Tibial nerve (tissue), 4 donors: ENCODE data around the gene PYCR2.

Experiments used
- EP300 ChIP-seq, 2 donors: sonication (generic); formaldehyde crosslinking; IDR thresholded peaks; one replicate each; pipeline ENCODE4 v1.6.1; 2017; ENCODE audit warnings: antibody characterized with exemption in 2 of 2, mild to moderate bottlenecking in 1 of 2
- POLR2A ChIP-seq, 2 donors: fragments of 450-650 bp; IDR thresholded peaks; one replicate each; pipeline ENCODE4 v1.6.1; 2017; ENCODE audit warnings: antibody characterized with exemption in 2 of 2, mild to moderate bottlenecking in 2 of 2, moderate library complexity in 2 of 2
- TF ChIP-seq, protein P1 (sequence below), 5 experiments: fragments of 200-600 bp in 3 of 5; fragments of 450-650 bp in 2 of 5; sonication (generic) in 3 of 5; IDR thresholded peaks; one replicate each; pipeline ENCODE4 v1.5.1; 2016 to 2019; ENCODE audit warnings: antibody characterized with exemption in 5 of 5, mild to moderate bottlenecking in 3 of 5, moderate library complexity in 2 of 5

DNA sequence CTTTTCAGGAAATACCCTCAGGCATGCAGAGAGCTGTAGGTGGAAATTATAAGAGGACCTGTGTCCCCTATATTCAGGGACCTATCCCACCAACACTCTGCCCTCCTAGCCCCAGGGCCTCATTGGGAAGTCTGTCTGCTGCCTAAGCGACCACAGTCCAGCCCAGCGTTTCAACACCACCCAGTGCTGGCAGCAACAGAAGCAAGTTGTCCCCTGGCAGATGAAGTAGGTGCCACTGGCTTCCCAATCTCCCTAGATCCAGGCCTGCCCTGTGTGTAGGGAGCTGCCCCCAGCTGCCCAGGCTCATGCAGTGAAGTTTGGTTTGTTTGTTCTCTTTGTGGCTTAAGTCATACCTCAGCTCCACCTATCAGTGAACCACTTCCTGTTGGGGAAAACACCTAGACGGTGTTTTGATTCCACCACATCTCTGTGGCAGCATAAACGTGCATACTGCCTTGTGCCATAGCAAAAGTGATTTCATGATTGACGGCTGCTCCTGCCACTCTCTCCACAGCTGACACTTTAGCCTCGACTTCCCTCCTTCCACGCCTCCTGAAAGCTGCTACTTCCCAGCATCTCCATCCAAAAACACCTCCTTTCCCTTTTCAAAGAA is 27.0 kb downstream of the PYCR2 start:
- TF ChIP-seq, protein P1, sequence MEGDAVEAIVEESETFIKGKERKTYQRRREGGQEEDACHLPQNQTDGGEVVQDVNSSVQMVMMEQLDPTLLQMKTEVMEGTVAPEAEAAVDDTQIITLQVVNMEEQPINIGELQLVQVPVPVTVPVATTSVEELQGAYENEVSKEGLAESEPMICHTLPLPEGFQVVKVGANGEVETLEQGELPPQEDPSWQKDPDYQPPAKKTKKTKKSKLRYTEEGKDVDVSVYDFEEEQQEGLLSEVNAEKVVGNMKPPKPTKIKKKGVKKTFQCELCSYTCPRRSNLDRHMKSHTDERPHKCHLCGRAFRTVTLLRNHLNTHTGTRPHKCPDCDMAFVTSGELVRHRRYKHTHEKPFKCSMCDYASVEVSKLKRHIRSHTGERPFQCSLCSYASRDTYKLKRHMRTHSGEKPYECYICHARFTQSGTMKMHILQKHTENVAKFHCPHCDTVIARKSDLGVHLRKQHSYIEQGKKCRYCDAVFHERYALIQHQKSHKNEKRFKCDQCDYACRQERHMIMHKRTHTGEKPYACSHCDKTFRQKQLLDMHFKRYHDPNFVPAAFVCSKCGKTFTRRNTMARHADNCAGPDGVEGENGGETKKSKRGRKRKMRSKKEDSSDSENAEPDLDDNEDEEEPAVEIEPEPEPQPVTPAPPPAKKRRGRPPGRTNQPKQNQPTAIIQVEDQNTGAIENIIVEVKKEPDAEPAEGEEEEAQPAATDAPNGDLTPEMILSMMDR (IDR thresholded peaks at IDR 0.05): no peak
- TF ChIP-seq POLR2A (IDR thresholded peaks at IDR 0.05) (no peak), EP300 (IDR thresholded peaks at IDR 0.05) (no peak)
